Panc1 (cell line): Measurements from ENCODE around the gene COA6. TPM values are rescaled to one million over a fixed set of nuclear protein-coding genes. Genes with fewer than 3 reads are reported as not detected.

Source experiments
- ATAC-seq: fragments of 200-7000 bp; cut with Tn5 transposase; 2 replicates; pipeline ENCODE4 v1.9.1; 2020; ENCODE audit warnings: mild to moderate bottlenecking, moderate library complexity
- BruUV-seq: library from RNA; stranded (reverse); fragments of 400-500 nt; replicated peaks from 2 replicates; lab custom pipeline; 2021; lab: Mats Ljungman, UMichigan
- CTCF ChIA-PET: fragments of 300-600 bp; sonication (Branson Sonifier 250); formaldehyde crosslinking; loops from one replicate; lab custom pipeline; 2022; ENCODE audit warnings: antibody characterized with exemption; lab: Charles Lee
- POLR2A ChIA-PET: fragments of 300-600 bp; sonication (Branson Sonifier 250); formaldehyde crosslinking; loops from one replicate; lab custom pipeline; 2022; ENCODE audit warnings: antibody characterized with exemption; lab: Charles Lee
- DNase-seq: peaks from one replicate; pipeline ENCODE4 v3.0.0-alpha.2; 2010; ENCODE audit warnings: low read depth, low spot score
- H3K27ac ChIP-seq: 2 replicates; pipeline ENCODE4 v1.5.1; 2011; ENCODE audit warnings: mild to moderate bottlenecking, low read length, inconsistent platforms
- H3K27me3 ChIP-seq: fragments of 200-500 bp; sonication (Bioruptor generic); 2 replicates; pipeline ENCODE4 v1.6.0; 2014; ENCODE audit warnings: low read length, inconsistent platforms; ENCODE audit not compliant: control insufficient read depth, insufficient read depth
- H3K36me3 ChIP-seq: fragments of 200-500 bp; sonication (Bioruptor generic); 2 replicates; pipeline ENCODE4 v1.5.1; 2014; ENCODE audit warnings: inconsistent platforms, mild to moderate bottlenecking, low read length, moderate library complexity; ENCODE audit not compliant: control insufficient read depth, insufficient read depth
- H3K4me1 ChIP-seq: 2 replicates; pipeline ENCODE4 v1.5.1; 2011; ENCODE audit warnings: inconsistent platforms, mild to moderate bottlenecking, low read length, moderate library complexity; ENCODE audit not compliant: control insufficient read depth, insufficient read depth
- H3K4me3 ChIP-seq, 2 experiments: 2 replicates each; pipeline ENCODE4 v1.5.1; 2011 to 2012; ENCODE audit warnings: low read depth in 2 of 2, low read length in 2 of 2, mild to moderate bottlenecking in 2 of 2, inconsistent platforms in 1 of 2, moderate library complexity in 1 of 2
- H3K9me3 ChIP-seq: fragments of 200-500 bp; sonication (Bioruptor generic); 2 replicates; pipeline ENCODE4 v1.5.1; 2014; ENCODE audit warnings: low read depth, mild to moderate bottlenecking, inconsistent platforms, low read length, moderate library complexity; ENCODE audit not compliant: control insufficient read depth, insufficient read depth
- CTCF ChIP-seq: fragments of 450-650 bp; IDR thresholded peaks from 2 replicates; pipeline ENCODE4 v1.5.1; 2017; ENCODE audit warnings: mild to moderate bottlenecking
- POLR2AphosphoS5 ChIP-seq: IDR thresholded peaks from 2 replicates; pipeline ENCODE4 v1.6.1; 2012; ENCODE audit warnings: mild to moderate bottlenecking, low read depth, low read length, moderate library complexity
- REST ChIP-seq, 2 experiments: IDR thresholded peaks; 2 replicates each; pipeline ENCODE4 v1.6.1; 2011 to 2012; ENCODE audit warnings: low read depth in 2 of 2, control low read depth in 1 of 2, low read length in 1 of 2, mild to moderate bottlenecking in 1 of 2, moderate library complexity in 1 of 2; ENCODE audit not compliant: insufficient read depth in 1 of 2
- SIN3A ChIP-seq: IDR thresholded peaks from 2 replicates; pipeline ENCODE4 v1.6.1; 2012; ENCODE audit warnings: low read depth, mild to moderate bottlenecking, low read length, moderate library complexity, borderline replicate concordance; ENCODE audit not compliant: insufficient read depth
- TCF7L2 ChIP-seq: IDR thresholded peaks from 2 replicates; pipeline ENCODE4 v1.6.1; 2011; ENCODE audit warnings: mild to moderate bottlenecking, low read depth, low read length, inconsistent platforms
- in situ Hi-C: cut with HindIII; loops from 2 replicates; pipeline ENCODE4 v1.10.0; 2016; ENCODE audit warnings: low sequenced_read_pairs, low pct_unique_long_range_greater_than_20kb
- intact Hi-C: fragments of 100-400 bp; cut with micrococcal nuclease; formaldehyde crosslinking; loops from one replicate; pipeline ENCODE4 v1.10.0; 2022; ENCODE audit not compliant: unreplicated experiment
- total RNA-seq: library from RNA; stranded (reverse); gene quantifications from one replicate; pipeline ENCODE4 v1.2.1, GENCODE V29; 2021; ENCODE audit not compliant: unreplicated experiment

Gene COA6
- total RNA-seq, 1 experiment from 2014 or later = 50.1 TPM

GRCh38 chr1:234400773-234401172, 27.5 kb downstream of the COA6 start:
- Histone ChIP-seq H3K9me3 (no peaks in the 10 kb centered on the region), H3K36me3 (peaks cover 6% of the 10 kb centered on the region; the same call in 1 of the 2 replicates), H3K4me1 (peaks cover 4% of the 10 kb centered on the region; the same call in 1 of the 2 replicates), H3K4me3 (no peak overlapping the region), H3K27me3 (no peaks in the 10 kb centered on the region), H3K27ac (no peak overlapping the region)
- no peak for TF ChIP-seq CTCF
- no peak for TF ChIP-seq POLR2AphosphoS5
- TF ChIP-seq TCF7L2 = no peak
- no peak for TF ChIP-seq REST (IDR thresholded peaks at IDR 0.05; ENCODE audit: insufficient read depth in 1 of 2, low read depth in 2 of 2, low read length in 1 of 2)
- TF ChIP-seq SIN3A = no peak
- in situ Hi-C loops = no loop called here
- intact Hi-C loops = no loop called here
- CTCF ChIA-PET = no interaction called here
- no peak for ATAC-seq
- no peak for DNase-seq
- BruUV-seq = no TSS peak
- POLR2A ChIA-PET = no interaction called here

- BruUV-seq = no TSS peak
- no peak for TF ChIP-seq POLR2AphosphoS5
- ChIA-PET CTCF (no interaction called here), POLR2A (no interaction called here)
- Histone ChIP-seq H3K36me3 (peaks cover 6% of the 10 kb centered on the region; the same call in 1 of the 2 replicates), H3K9me3 (no peaks in the 10 kb centered on the region), H3K27ac (no peak overlapping the region), H3K4me1 (peaks cover 4% of the 10 kb centered on the region; the same call in 1 of the 2 replicates), H3K4me3 (no peak overlapping the region), H3K27me3 (no peaks in the 10 kb centered on the region)
- intact Hi-C loops = no loop called here
- in situ Hi-C loops = no loop called here
- ATAC-seq = no peak
- no peak for DNase-seq
Measured at GRCh38 chr1:234401658-234402057, 28.4 kb downstream of the COA6 start.

- Histone ChIP-seq H3K9me3 (no peaks in the 10 kb centered on the region), H3K27me3 (no peaks in the 10 kb centered on the region), H3K27ac (no peak overlapping the region), H3K36me3 (peaks cover 6% of the 10 kb centered on the region; the same call in 1 of the 2 replicates), H3K4me1 (peaks cover 4% of the 10 kb centered on the region; the same call in 1 of the 2 replicates), H3K4me3 (no peak overlapping the region)
- in situ Hi-C loops = no loop called here
- intact Hi-C loops = no loop called here
- ChIA-PET POLR2A (no interaction called here), CTCF (no interaction called here)
- DNase-seq (no peak), ATAC-seq (no peak)
- BruUV-seq = no TSS peak
- no peak for TF ChIP-seq POLR2AphosphoS5
- TF ChIP-seq CTCF = no peak
Measured at GRCh38 chr1:234402939-234403338, 29.7 kb downstream of the COA6 start.
